ENCODE measurements around the gene ZNF69. TPM values are rescaled to one million over a fixed set of nuclear protein-coding genes. Genes with fewer than 3 reads are reported as not detected.
A peak's percentile ranks its signal among the peaks of the same experiment; 100 is the strongest.

The ZNF69 gene
- total and polyA plus RNA-seq, 2 of the 13 experiments (the other 11 are each of a cell fraction or from before 2014, with no cell fraction given): 9.6 to 21.0 TPM

DNA sequence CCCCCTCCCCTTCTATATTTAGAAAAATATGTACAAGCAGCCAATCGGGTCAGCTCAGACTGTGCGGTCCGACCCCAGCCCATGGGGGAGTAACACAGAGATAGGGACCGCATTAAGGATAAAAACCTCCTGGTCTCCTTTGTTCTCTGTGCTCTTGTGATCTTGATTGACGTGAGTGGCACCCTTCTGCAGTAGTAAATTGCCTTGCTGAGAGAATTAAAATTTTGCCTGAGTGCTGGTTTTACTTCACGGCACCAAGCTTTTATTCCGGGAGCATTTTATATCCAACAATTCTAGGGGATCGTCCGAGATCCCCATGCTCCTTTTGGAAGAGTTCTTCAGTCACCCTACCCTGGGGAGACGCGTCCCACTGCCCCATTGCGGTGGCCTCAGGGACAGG is 7.0 kb upstream of the ZNF69 start:
- CTCF ChIA-PET (ENCODE audit: low intra/inter-chr PET ratio, low total read pairs): interaction anchor here (1.0 to 4.5 kb wide), 8 partner anchors 83 to 260 kb away, joined by 3 to 50 read pairs (median 5); partner anchors contain the start of genes ZNF20 and ZNF878
- H3K9me3 ChIP-seq (ENCODE audit: low read length): no peaks in the 10 kb centered on the region
- H3K36me3 ChIP-seq (replicated peaks in 1 of 2; ENCODE audit: control insufficient read depth in 1 of 2, insufficient read depth in 2 of 2, low read length in 2 of 2): no peaks in the 10 kb centered on the region
- no peak overlapping the region for H2AFZ ChIP-seq (ENCODE audit: low read length)
- ATAC-seq (no peak), DNase-seq (ENCODE audit: low spot score) (no peak), FAIRE-seq (no peak)
- TF ChIP-seq SMC3 (IDR thresholded peaks at IDR 0.05; ENCODE audit: low read length): no peak
- TF ChIP-seq, protein P1, sequence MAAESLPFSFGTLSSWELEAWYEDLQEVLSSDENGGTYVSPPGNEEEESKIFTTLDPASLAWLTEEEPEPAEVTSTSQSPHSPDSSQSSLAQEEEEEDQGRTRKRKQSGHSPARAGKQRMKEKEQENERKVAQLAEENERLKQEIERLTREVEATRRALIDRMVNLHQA (CRISPR knock-in tag; IDR thresholded peaks at IDR 0.05): no peak
- TF ChIP-seq ZNF468 (CRISPR knock-in tag; IDR thresholded peaks at IDR 0.05): no peak
- no peak for TF ChIP-seq GTF3A (CRISPR knock-in tag; conservative IDR thresholded peaks at IDR 0.05)
- no peak for TF ChIP-seq RFX1 (IDR thresholded peaks at IDR 0.05)
- TF ChIP-seq, protein P2, sequence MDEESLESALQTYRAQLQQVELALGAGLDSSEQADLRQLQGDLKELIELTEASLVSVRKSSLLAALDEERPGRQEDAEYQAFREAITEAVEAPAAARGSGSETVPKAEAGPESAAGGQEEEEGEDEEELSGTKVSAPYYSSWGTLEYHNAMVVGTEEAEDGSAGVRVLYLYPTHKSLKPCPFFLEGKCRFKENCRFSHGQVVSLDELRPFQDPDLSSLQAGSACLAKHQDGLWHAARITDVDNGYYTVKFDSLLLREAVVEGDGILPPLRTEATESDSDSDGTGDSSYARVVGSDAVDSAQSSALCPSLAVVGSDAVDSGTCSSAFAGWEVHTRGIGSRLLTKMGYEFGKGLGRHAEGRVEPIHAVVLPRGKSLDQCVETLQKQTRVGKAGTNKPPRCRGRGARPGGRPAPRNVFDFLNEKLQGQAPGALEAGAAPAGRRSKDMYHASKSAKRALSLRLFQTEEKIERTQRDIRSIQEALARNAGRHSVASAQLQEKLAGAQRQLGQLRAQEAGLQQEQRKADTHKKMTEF (CRISPR knock-in tag; IDR thresholded peaks at IDR 0.05): no peak
- TF ChIP-seq U2AF2 (IDR thresholded peaks at IDR 0.05; ENCODE audit: low read depth, low read length): no peak
- no peak for TF ChIP-seq ZNF724P (CRISPR knock-in tag; IDR thresholded peaks at IDR 0.05; ENCODE audit: borderline replicate concordance)
- TF ChIP-seq ZNF556 (CRISPR knock-in tag; IDR thresholded peaks at IDR 0.05; ENCODE audit: borderline replicate concordance): no peak
- no peak for TF ChIP-seq NFATC3 (CRISPR knock-in tag; IDR thresholded peaks at IDR 0.05)
- WGBS (ENCODE audit: low lambda C conversion rate): 72% methylated on average over 12 of the region's 12 CpGs
- H3K4me2 ChIP-seq (ENCODE audit: low read depth, low read length): peak overlapping the region; percentile 53; the same call in 1 of the 2 replicates
- H3K27me3 ChIP-seq (ENCODE audit: control insufficient read depth in 1 of 2, insufficient read depth in 2 of 2, low read length in 2 of 2): no peaks in the 10 kb centered on the region
- no peaks in the 10 kb centered on the region for H4K20me1 ChIP-seq (ENCODE audit: insufficient read depth, low read length)
- POLR2A ChIA-PET: interaction anchor here (1.4 kb wide), 1 partner anchor 83 kb away, joined by 4 read pairs; no protein-coding TSS in a partner anchor
- intact Hi-C loops (cut with micrococcal nuclease; ENCODE audit: unreplicated experiment) (loop anchor here (2.0 to 5.0 kb wide), 3 partner anchors 84 to 260 kb away; partner anchors contain the start of gene ZNF20), in situ Hi-C loops (cut with HindIII; ENCODE audit: extremely low pct_ligation_motif_present, low pct_unique_long_range_greater_than_20kb) (loop anchor here (5.0 kb wide), 1 partner anchor 262 kb away; the partner anchor contains the start of gene ZNF20)
- peaks cover 8% of the 10 kb centered on the region; the same call in 1 of the 2 replicates for H3K4me1 ChIP-seq (ENCODE audit: insufficient read depth, low read length)
- no peak overlapping the region for H3K9ac ChIP-seq (ENCODE audit: insufficient read depth, low read depth, low read length)
- no TSS peak for BruUV-seq (replicated peaks)
- H3K79me2 ChIP-seq (ENCODE audit: insufficient read depth, low read length): no peaks in the 10 kb centered on the region
- no peak overlapping the region for H3K27ac ChIP-seq (ENCODE audit: extremely low read length, insufficient read depth, low read length)
- H3K4me3 ChIP-seq (replicated peaks in 1 of 3; ENCODE audit: insufficient read depth in 1 of 3, low read depth in 2 of 3, low read length in 3 of 3): no peak overlapping the region
